Right ventricle myocardium superior (tissue), 1 donor: ENCODE measurements around the gene GUSB. TPM values are rescaled to one million over a fixed set of nuclear protein-coding genes. Genes with fewer than 3 reads are reported as not detected.
"Not testable (repeated sequence)": the region's sequence is repeated elsewhere in the genome, so short reads cannot be mapped to it uniquely, and the experiment has no call there.

Experiments used
- ATAC-seq: fragments of 200-7000 bp; cut with Tn5 transposase; one replicate; pipeline ENCODE4 v1.9.1; 2020; ENCODE audit warnings: mild to moderate bottlenecking; ENCODE audit not compliant: poor library complexity
- DNase-seq: peaks from one replicate; pipeline ENCODE4 v3.0.0-alpha.2; 2020
- intact Hi-C: fragments of 100-400 bp; cut with DNase I; formaldehyde crosslinking; loops from one replicate; pipeline ENCODE4 v1.11.2; 2022
- long read RNA-seq: library from polyadenylated mRNA; unstranded; transcript quantifications from one replicate; pipeline ENCODE4 v2.0.0, GENCODE V29; 2021
- total RNA-seq: library from RNA; stranded (reverse); fragmentation: NEBNext Ultra II Directional; extraction: Animal tissue kit (Norgen Biotek cat#: 25700); gene quantifications from one replicate; pipeline ENCODE4 v1.2.1, GENCODE V29; 2021
- donor health status: DM: no; HTN: yes; CAD: no; lungs with severe emphysema.

GUSB gene
- total RNA-seq: 16.1 TPM
- long read RNA-seq, transcript GUSB-201 (12 exons, 2,300 nt): major isoform, 23 of 48 reads
- long read RNA-seq, partial matches to known transcripts: 4 of 48 reads
- long read RNA-seq, other reads (novel, unspliced or antisense): 21 of 48 reads

- peak; percentile 99 for ATAC-seq
- intact Hi-C loops: no loop called here
- DNase-seq: peak; percentile 96
Observed at GRCh38 chr7:65981965-65982792, at the start of gene GUSB. Gene GUSB, minus strand, starts transcription at chr7:65982213. Its CDS starts 30 bp downstream, at chr7:65982183.

GRCh38 chr7:66028342-66028741 is 46.3 kb upstream of the GUSB start:
- DNase-seq, intact Hi-C loops: not testable (repeated sequence)

GRCh38 chr7:66016131-66016461 is 34.1 kb upstream of the GUSB start:
- intact Hi-C loops: no loop called here
- DNase-seq (no peak), ATAC-seq (no peak)

More at GRCh38 chr7:66028342-66028741, 46.3 kb upstream of the GUSB start:
- not testable (repeated sequence) for ATAC-seq

GRCh38 chr7:66015440-66016130 is 33.6 kb upstream of the GUSB start:
- intact Hi-C loops: no loop called here
- DNase-seq (no peak), ATAC-seq (no peak)

GRCh38 chr7:66013938-66014337 is 31.9 kb upstream of the GUSB start:
- DNase-seq (peak; percentile 46), ATAC-seq (peak; percentile 84)
- intact Hi-C loops: no loop called here

- DNase-seq: no peak
- no peak for ATAC-seq
- intact Hi-C loops: no loop called here
Observed at GRCh38 chr7:66007232-66007631, 25.2 kb upstream of the GUSB start.

GRCh38 chr7:66005115-66005671 is 23.2 kb upstream of the GUSB start:
- intact Hi-C loops, ATAC-seq: not testable (repeated sequence)

GRCh38 chr7:66000823-66001417 is 18.9 kb upstream of the GUSB start:
- ATAC-seq, intact Hi-C loops, DNase-seq: not testable (repeated sequence)

More at GRCh38 chr7:66005115-66005671, 23.2 kb upstream of the GUSB start:
- DNase-seq: not testable (repeated sequence)

GRCh38 chr7:65994984-65995383 is 13.0 kb upstream of the GUSB start:
- ATAC-seq, DNase-seq, intact Hi-C loops: not testable (repeated sequence)

- ATAC-seq (no peak), DNase-seq (no peak)
- intact Hi-C loops: no loop called here
Observed at GRCh38 chr7:65992526-65992925, 10.5 kb upstream of the GUSB start.

- intact Hi-C loops, DNase-seq, ATAC-seq: not testable (repeated sequence)
Observed at GRCh38 chr7:65991829-65992228, 9.8 kb upstream of the GUSB start.

GRCh38 chr7:65989694-65990080 is 7.7 kb upstream of the GUSB start:
- DNase-seq (no peak), ATAC-seq (no peak)
- intact Hi-C loops: no loop called here

- ATAC-seq, intact Hi-C loops, DNase-seq: not testable (repeated sequence)
Observed at GRCh38 chr7:65988503-65988902, 6.5 kb upstream of the GUSB start.

GRCh38 chr7:65988084-65988483 is 6.1 kb upstream of the GUSB start:
- DNase-seq: no peak
- intact Hi-C loops: no loop called here
- ATAC-seq: no peak

- DNase-seq (no peak), ATAC-seq (no peak)
- intact Hi-C loops: no loop called here
Observed at GRCh38 chr7:65983965-65984658, 2.1 kb upstream of the GUSB start.

GRCh38 chr7:65980478-65981250 is 1.3 kb downstream of the GUSB start:
- DNase-seq: peak; percentile 79
- intact Hi-C loops: no loop called here
- peak; percentile 42 for ATAC-seq

- DNase-seq (no peak), ATAC-seq (no peak)
- intact Hi-C loops: no loop called here
Observed at GRCh38 chr7:65979583-65980477, 2.2 kb downstream of the GUSB start.
